Type B pancreatic cell (in vitro differentiated cells): ENCODE data around the gene SRCAP. TPM values are rescaled to one million over a fixed set of nuclear protein-coding genes. Genes with fewer than 3 reads are reported as not detected.
A peak's percentile ranks its signal among the peaks of the same experiment; 100 is the strongest.

ENCODE experiments used
- DNase-seq: peaks from one replicate; pipeline ENCODE4 v3.0.0; 2021; ENCODE audit warnings: mixed read lengths; ENCODE audit not compliant: unreplicated experiment; ENCODE audit errors: extremely low spot score
- H3K27ac Mint-ChIP-seq: 2 replicates; pipeline ENCODE4 v1.8.0; 2021; ENCODE audit warnings: mild to moderate bottlenecking, mixed read lengths
- H3K27me3 Mint-ChIP-seq: 2 replicates; pipeline ENCODE4 v1.8.0; 2021; ENCODE audit warnings: mixed read lengths
- H3K36me3 Mint-ChIP-seq: 2 replicates; pipeline ENCODE4 v1.8.0; 2021; ENCODE audit warnings: mixed read lengths
- H3K4me1 Mint-ChIP-seq: one replicate; pipeline ENCODE4 v1.8.0; 2021; ENCODE audit warnings: mixed read lengths; ENCODE audit not compliant: unreplicated experiment
- H3K4me3 Mint-ChIP-seq: 2 replicates; pipeline ENCODE4 v1.8.0; 2021; ENCODE audit warnings: mild to moderate bottlenecking, mixed read lengths
- H3K9me3 Mint-ChIP-seq: 2 replicates; pipeline ENCODE4 v1.8.0; 2021; ENCODE audit warnings: mixed read lengths
- CTCF ChIP-seq: fragments of 200-600 bp; sonication (generic); conservative IDR thresholded peaks from 2 replicates; pipeline ENCODE4 v1.5.0; 2021; ENCODE audit warnings: antibody characterized with exemption, mild to moderate bottlenecking
- total RNA-seq: library from RNA; stranded (reverse); gene quantifications from 2 replicates; pipeline ENCODE4 v1.2.1, GENCODE V29; 2021; ENCODE audit warnings: low replicate concordance

Gene SRCAP
- total RNA-seq, 1 donor from 2014 or later, result 73.5 TPM

GRCh38 chr16:30746638-30747175 lies 47.7 kb downstream of the SRCAP start:
- Mint-ChIP-seq H3K4me1 (no peaks in the 10 kb centered on the region), H3K36me3 (peaks cover 20% of the 10 kb centered on the region), H3K27me3 (no peaks in the 10 kb centered on the region), H3K9me3 (no peaks in the 10 kb centered on the region), H3K4me3 (no peak overlapping the region), H3K27ac (peak overlapping the region; percentile 89)
- TF ChIP-seq CTCF, result no peak
- DNase-seq, result no peak

- peak overlapping the region; percentile 94 for H3K4me3 Mint-ChIP-seq
- H3K9me3 Mint-ChIP-seq, result no peaks in the 10 kb centered on the region
- DNase-seq, result no peak
- no peaks in the 10 kb centered on the region for H3K27me3 Mint-ChIP-seq
- no peak for TF ChIP-seq CTCF
- H3K4me1 Mint-ChIP-seq, result no peaks in the 10 kb centered on the region
- peaks cover 14% of the 10 kb centered on the region for H3K36me3 Mint-ChIP-seq
- peak overlapping the region; percentile 89 for H3K27ac Mint-ChIP-seq
These were observed 48.4 kb downstream of the SRCAP start for GRCh38 chr16:30747331-30747730.

GRCh38 chr16:30747799-30748633 lies 49.0 kb downstream of the SRCAP start, which contains the start of gene PHKG2:
PHKG2 (plus strand) TSS chr16:30748425; CDS start chr16:30748821, 396 bp downstream.
- Mint-ChIP-seq H3K9me3 (no peaks in the 10 kb centered on the region), H3K36me3 (peaks cover 14% of the 10 kb centered on the region), H3K4me1 (no peaks in the 10 kb centered on the region), H3K4me3 (peak within 1 kb of the TSS; percentile 94), H3K27me3 (no peaks in the 10 kb centered on the region), H3K27ac (peak within 1 kb of the TSS; percentile 89)
- TF ChIP-seq CTCF, result no peak
- DNase-seq, result peak; percentile 98

GRCh38 chr16:30748634-30749445 lies 49.9 kb downstream of the SRCAP start:
- no peaks in the 10 kb centered on the region for H3K27me3 Mint-ChIP-seq
- H3K27ac Mint-ChIP-seq, result peak overlapping the region; percentile 77
- no peaks in the 10 kb centered on the region for H3K4me1 Mint-ChIP-seq
- peaks cover 10% of the 10 kb centered on the region for H3K36me3 Mint-ChIP-seq
- no peak for TF ChIP-seq CTCF
- peak overlapping the region; percentile 94 for H3K4me3 Mint-ChIP-seq
- no peak for DNase-seq
- no peaks in the 10 kb centered on the region for H3K9me3 Mint-ChIP-seq

- H3K4me1 Mint-ChIP-seq, result no peaks in the 10 kb centered on the region
- no peak for TF ChIP-seq CTCF
- no peaks in the 10 kb centered on the region for H3K9me3 Mint-ChIP-seq
- no peak for DNase-seq
- peak overlapping the region; percentile 94 for H3K4me3 Mint-ChIP-seq
- peaks cover 6% of the 10 kb centered on the region for H3K36me3 Mint-ChIP-seq
- no peak overlapping the region for H3K27ac Mint-ChIP-seq
- no peaks in the 10 kb centered on the region for H3K27me3 Mint-ChIP-seq
These were observed 51.2 kb downstream of the SRCAP start for GRCh38 chr16:30750201-30750600.
